Activated CD8-positive, alpha-beta memory T cell treated with anti-CD3 and anti-CD28 coated beads, Interleukin-2, amount 50 U/mL, for 48 hours (primary cell): Measurements from ENCODE around the gene TGFBI.
"Not testable (repeated sequence)": the region's sequence is repeated elsewhere in the genome, so short reads cannot be mapped to it uniquely, and the experiment has no call there.

Experiments
- DNase-seq: peaks from one replicate; pipeline ENCODE4 v3.0.0-alpha.2; 2020

The TGFBI gene

GRCh38 chr5:136027311-136027710 is 1.5 kb upstream of the TGFBI start:
- no peak for DNase-seq

GRCh38 chr5:136028090-136028489 is 698 bp upstream of the TGFBI start:
- no peak for DNase-seq

- DNase-seq = no peak
These were observed 1.5 kb downstream of the TGFBI start for GRCh38 chr5:136030252-136030651.

- no peak for DNase-seq
These were observed 2.3 kb downstream of the TGFBI start for GRCh38 chr5:136030956-136031611.

- DNase-seq = no peak
These were observed 2.9 kb downstream of the TGFBI start for GRCh38 chr5:136031711-136032110.

GRCh38 chr5:136032564-136032963 is 3.8 kb downstream of the TGFBI start:
- no peak for DNase-seq

GRCh38 chr5:136033234-136033633 is 4.4 kb downstream of the TGFBI start:
- no peak for DNase-seq

- no peak for DNase-seq
These were observed 5.1 kb downstream of the TGFBI start for GRCh38 chr5:136033848-136034247.

GRCh38 chr5:136034492-136034891 is 5.7 kb downstream of the TGFBI start:
- DNase-seq = no peak

- no peak for DNase-seq
These were observed 6.2 kb downstream of the TGFBI start for GRCh38 chr5:136034984-136035383.

- DNase-seq = no peak
These were observed 7.0 kb downstream of the TGFBI start for GRCh38 chr5:136035837-136036236.

DNA sequence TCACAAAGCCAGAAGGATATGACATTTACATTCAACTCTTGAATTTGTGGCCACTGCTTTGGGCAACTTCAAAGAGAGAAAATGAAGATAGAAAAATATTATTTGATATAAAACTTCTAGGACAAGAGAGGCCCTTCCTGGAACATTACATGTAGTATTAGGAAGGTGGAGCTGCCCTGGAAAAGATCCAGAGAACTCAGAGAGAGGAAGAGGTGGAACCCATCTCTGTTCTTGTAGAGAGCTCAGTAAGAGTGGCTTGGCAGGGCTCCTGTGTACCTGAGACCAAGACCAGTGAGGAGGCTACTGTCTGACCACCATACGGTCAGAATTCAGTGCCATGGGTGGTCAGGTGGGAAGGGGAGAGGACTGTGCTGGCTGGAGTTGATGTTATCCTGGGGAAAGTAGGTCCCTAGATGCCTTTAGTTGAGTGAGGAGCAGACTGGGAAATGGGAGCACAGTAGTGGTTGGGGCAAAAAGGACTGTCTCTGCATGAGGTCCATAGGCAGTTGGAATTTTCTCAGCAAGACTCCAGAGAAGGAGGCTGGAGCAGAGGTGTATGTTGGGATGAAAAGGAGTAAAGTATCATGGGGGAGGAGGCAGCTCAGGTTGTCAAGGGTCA is 7.6 kb downstream of the TGFBI start:
- DNase-seq = no peak

DNA sequence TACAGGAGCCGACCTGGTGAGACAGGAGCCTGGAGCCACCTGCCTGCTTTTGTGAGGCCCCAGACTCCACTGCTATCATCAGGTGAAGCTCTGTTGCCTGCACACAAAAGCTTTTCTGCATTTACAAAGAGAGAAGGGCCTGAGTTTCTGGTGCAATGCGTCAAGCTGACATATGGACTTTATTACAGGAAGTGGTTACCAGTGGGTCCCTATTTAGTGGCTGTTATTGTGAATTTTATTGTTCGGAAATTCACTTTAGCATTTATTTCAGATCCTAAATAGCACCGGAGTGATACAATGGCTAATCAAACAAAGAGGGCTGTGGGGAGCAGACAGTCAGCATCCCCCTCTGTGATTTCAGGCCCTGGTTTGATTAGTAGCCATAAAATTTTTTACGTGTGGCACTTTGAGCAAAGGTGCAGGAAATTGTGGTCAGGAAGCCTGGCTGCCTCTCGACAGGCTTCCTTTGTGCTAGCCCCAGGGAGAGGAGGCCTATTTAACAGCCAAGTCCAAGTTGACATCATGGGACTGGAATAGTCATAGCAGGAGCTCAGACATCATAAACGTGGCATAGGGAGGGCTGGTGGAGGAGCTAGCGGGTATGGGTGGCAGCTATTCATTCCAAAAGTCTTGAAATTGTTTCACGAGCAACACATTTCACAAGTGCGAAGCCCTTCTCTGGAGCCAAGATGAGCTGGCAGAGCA is 8.4 kb downstream of the TGFBI start:
- peak; percentile 63 for DNase-seq

DNA sequence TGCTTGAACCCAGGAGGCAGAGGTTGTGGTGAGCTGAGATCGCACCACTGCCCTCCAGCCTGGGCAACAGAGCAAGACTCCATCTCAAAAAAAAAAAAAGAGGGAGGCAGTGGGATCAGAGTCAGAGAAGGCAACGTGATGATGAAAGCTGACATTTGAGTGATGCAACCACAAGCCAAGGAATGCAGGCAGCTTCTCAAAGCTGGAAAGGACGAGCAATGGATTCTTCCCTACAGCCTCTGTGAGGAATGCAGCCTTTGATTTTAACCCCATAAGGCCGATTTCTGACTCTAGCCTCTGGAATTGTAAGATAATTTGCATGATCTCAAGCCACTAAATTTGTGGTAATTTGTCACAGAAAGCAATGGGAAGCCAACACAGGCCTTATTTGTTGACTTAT is 9.8 kb downstream of the TGFBI start:
- no peak for DNase-seq

DNA sequence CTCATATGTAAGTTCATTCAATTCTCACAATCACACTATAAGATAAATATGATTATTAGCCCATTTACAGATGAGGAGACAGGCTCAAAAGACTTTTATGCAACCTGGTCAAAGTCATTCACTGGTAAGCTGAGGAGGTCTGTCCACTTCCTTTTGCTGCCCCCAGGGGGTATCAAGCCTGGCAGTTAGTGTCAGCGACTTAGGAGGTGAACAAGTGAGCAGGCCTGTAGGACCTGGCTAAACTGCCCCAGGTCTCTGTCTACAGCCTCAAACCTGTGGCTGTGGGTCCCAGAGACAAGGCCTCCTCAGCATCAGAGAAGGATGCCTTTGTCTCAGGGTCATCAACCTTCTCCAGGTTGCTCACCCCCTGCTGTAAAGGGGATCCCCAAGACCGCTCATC is 10.4 kb downstream of the TGFBI start:
- no peak for DNase-seq

DNA sequence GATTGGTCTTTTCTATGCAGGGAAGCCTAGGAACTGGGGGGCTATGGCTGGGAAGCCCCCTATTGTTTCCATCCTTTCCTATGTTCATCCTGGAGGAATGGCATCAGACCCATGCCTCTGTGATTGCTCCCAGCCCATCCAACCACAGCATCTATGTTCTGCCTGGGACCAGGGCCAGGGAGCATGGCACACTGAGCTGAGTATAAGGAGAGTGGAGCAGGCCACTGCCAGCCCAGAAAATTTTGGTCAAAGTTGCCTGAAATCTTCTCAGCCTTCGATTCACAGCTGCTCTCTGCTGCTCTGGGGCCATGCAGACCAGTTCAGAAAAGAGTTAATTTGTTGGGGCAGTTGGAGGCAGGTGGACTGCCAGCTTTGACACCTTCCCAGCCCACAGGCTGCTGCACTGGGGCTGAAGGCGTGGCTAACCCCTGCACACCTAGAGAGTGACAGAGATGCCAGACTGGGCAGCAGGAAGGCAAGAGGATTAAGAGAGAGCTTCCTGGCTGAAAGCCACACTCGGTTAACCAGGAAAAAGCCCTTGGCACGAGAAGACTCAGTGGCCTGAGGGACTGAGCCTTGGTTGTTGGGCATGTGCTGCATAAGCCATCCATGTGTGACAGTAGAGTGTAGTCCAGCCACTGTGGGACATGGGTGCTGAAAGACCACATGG is 12.1 kb downstream of the TGFBI start:
- DNase-seq = no peak

DNA sequence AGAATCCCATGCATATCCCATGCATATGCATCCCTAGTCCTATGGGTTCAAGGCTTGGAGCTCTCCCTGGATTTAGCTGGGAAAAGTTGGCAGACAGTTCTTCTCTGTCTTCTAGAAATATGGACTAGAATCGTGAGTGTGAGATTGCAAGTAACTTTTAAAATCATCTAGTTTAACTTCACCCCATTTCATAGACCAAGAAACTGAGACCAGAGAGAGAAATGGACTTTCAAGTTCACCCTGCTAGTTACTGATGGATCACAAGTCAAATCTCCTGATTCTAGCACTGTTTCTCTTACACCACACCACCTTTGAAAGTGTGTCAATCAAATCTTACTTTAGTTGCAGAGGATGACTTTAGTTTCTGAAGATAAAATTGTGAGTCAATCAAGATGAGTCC is 13.4 kb downstream of the TGFBI start:
- no peak for DNase-seq

GRCh38 chr5:136042665-136043121 is 13.9 kb downstream of the TGFBI start:
- no peak for DNase-seq

DNA sequence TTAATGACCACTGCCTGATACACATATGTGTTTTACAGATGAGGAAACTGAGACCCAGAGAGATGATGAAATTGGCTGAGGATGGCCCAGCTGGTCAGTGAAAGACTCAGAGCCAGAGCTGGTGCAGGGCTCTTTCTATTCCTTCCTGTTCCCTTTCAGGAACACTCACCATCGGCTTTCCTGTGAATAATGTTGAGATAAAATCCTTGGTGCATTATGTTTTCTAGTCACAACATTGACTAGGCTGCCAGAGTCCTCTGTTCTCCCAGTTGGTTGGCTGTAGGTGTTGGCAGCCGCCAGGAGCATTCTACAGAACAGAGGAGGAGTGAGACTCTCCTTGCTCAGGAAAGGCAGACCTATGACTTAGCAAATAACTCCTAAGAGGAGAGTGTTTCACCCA is 14.8 kb downstream of the TGFBI start:
- DNase-seq = no peak

GRCh38 chr5:136043968-136044610 is 15.3 kb downstream of the TGFBI start:
- no peak for DNase-seq

- DNase-seq = not testable (repeated sequence)
These were observed 16.2 kb downstream of the TGFBI start for GRCh38 chr5:136045026-136045425.

DNA sequence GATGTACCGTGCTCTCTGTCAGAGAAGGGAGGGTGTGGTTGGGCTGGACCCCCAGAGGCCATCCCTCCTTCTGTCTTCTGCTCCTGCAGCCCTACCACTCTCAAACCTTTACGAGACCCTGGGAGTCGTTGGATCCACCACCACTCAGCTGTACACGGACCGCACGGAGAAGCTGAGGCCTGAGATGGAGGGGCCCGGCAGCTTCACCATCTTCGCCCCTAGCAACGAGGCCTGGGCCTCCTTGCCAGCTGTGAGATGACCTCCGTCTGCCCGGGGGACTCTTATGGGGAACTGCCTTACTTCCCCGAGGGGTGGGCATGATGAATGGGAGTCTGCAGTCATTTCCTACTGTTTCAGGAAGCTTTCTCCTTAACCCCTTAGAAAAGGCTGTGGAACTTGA is 17.5 kb downstream of the TGFBI start:
- DNase-seq = no peak

DNA sequence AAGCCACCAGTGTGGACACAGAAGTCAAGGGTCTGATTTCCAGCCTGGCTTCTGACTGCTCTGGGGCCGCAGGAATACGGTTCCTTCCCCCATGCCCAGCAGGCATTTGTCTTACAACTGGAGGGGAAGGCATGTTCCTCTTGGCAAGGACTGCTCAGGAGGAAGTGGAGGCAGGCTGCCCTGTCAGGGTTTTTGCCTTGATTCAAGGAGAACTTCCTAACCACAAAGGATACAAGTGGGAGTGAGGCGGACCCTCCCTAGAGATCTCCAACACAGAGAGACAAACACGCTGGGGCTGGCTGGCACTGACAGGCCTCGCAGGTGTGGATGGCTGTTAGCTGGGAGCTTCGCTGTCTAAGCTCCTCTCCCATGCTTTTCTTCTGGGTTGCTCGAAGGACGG is 19.1 kb downstream of the TGFBI start:
- no peak for DNase-seq
